IMR-90 (cell line): ENCODE results near the gene RUBCN.
"Not testable (repeated sequence)": the region's sequence is repeated elsewhere in the genome, so short reads cannot be mapped to it uniquely, and the experiment has no call there.

Experiments used
- CEBPB ChIP-seq: IDR thresholded peaks from 2 replicates; pipeline ENCODE4 v1.6.1; 2012; ENCODE audit warnings: low read depth, low read length, improper control_type of control experiment
- FOS ChIP-seq: fragments of 150-350 bp; IDR thresholded peaks from 2 replicates; pipeline ENCODE4 v1.6.1; 2016; ENCODE audit warnings: low read depth, low read length
- POLR2A ChIP-seq: IDR thresholded peaks from 2 replicates; pipeline ENCODE4 v1.6.1; 2012; ENCODE audit warnings: mild to moderate bottlenecking, low read depth, low read length
- RAD21 ChIP-seq: IDR thresholded peaks from 2 replicates; pipeline ENCODE4 v1.6.1; 2012; ENCODE audit warnings: low read length, improper control_type of control experiment
- TF ChIP-seq, protein P1 (sequence below): conservative IDR thresholded peaks from 2 replicates; pipeline ENCODE4 v1.5.1; 2012; ENCODE audit warnings: mild to moderate bottlenecking, low read depth, low read length, improper control_type of control experiment

- TF ChIP-seq, protein P1, sequence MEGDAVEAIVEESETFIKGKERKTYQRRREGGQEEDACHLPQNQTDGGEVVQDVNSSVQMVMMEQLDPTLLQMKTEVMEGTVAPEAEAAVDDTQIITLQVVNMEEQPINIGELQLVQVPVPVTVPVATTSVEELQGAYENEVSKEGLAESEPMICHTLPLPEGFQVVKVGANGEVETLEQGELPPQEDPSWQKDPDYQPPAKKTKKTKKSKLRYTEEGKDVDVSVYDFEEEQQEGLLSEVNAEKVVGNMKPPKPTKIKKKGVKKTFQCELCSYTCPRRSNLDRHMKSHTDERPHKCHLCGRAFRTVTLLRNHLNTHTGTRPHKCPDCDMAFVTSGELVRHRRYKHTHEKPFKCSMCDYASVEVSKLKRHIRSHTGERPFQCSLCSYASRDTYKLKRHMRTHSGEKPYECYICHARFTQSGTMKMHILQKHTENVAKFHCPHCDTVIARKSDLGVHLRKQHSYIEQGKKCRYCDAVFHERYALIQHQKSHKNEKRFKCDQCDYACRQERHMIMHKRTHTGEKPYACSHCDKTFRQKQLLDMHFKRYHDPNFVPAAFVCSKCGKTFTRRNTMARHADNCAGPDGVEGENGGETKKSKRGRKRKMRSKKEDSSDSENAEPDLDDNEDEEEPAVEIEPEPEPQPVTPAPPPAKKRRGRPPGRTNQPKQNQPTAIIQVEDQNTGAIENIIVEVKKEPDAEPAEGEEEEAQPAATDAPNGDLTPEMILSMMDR, result not testable (repeated sequence)
- not testable (repeated sequence) for TF ChIP-seq POLR2A, FOS, RAD21, CEBPB
Observed at GRCh38 chr3:197659701-197660100, 77.0 kb downstream of the RUBCN start.
